ENCODE measurements around the gene TSSC4.

Gene TSSC4

DNA sequence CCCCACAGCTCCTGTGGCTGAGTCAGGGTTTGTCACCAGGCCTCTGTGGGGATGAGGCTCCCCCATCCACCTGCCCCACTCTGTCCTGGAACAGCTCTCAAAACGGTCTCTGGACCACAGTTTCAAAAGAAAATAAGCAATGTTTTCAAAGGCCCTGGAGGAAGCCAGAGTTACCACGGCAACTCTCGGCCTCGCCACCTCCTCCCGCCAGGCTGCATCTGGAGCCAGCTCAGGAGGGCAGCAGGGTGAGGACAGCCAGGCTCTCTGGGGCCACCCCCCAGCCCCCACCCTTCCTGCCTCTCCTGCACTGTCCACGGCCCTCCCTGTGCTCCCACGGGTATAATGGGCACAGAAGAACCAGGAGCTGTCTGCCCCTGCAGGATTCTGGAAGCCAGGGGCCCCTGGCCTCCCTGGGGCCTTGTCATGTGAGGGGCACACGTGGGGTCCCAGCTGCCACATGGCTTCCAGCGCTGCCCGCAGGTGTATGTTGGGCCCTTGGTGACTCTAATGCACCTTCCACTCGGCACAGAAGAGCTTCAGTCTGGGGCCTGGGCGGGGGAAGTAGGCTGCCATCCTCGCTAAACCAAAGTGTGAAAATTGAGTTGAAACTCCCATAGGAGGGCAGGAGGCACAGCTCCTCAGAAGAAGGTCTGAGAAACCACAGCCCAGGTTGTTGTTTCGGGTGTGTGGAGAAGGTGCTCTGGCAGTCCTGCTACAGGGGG is 13.1 kb upstream of the TSSC4 start:
- no peak for DNase-seq

DNA sequence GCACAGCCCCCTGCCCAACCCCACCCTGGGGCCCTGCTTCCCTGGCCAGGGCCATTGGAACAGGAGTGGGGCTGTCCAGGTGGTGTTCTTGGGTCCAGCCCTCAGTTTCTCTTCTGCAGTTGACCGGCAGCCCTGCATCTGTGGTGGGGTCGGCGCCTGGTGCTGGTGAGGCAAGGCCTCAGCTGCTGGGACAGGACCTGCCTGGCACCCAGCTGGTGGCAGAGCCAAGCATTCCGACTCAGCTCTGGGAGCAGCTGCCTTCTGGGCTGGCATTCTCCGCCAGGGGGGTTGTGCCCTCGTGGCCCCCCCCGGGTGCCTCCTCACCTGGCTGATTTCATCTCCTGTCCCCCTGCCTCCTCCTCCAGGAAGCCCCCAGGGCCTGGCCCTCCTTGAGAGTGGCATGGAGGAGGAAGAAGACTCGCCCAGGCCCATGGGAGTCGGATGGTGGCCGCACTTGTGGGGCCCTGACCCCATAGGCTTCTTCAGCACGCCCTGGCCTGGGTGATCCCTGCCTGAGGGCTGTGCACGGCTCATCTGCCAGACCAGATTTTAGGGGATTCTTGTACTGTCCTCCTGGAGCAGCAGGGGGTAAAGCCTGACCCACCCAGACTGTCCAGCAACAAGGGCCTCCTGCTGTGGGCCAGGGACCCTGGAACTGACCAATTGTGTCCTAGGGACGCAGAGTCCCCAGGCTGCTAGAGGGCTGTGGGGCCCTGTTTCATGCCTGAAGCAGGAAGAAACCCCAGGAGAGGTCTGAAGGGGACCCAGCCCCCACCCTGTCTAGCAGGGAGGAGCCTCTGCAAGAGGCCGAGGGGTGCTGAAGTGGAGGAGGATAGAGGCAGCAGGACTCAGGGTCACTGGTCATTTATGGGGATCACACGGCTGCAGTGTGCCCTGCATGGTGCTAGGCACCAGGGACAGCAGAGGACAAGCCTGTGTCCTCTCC is 11.8 kb upstream of the TSSC4 start:
- DNase-seq = no peak

- no peak for DNase-seq
Observed at GRCh38 chr11:2389377-2390026, 11.0 kb upstream of the TSSC4 start.

DNA sequence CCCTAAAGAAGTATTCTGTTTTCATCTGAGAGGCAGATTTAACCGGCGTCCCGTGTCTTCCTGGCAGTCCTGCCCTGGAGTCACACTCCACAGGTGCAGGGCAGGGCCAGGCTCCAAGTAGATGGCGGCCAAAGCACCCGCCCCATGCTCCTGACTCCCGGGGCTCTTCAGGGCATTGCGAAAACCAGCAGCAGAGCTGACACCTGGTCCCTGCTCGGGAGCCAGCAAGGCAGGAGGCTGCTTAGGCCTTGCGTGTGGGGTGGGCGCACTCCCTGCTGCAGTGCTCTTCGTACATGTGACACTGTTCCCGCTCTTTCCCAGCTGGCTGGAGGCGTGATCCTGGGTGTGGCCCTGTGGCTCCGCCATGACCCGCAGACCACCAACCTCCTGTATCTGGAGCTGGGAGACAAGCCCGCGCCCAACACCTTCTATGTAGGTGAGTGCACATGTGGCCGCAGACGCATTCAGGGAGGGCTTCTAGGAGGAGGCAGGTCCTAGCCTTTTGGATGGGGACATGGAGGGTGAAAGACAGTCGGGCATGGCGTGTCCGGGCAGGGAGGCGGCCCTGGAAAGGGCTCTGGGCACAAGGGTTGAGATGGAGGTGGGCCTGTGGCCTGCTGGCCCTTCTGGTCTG is 10.3 kb upstream of the TSSC4 start:
- DNase-seq = no peak

GRCh38 chr11:2390725-2391151 is 9.8 kb upstream of the TSSC4 start:
- DNase-seq = no peak

GRCh38 chr11:2391181-2391975 is 9.2 kb upstream of the TSSC4 start:
- no peak for DNase-seq

DNA sequence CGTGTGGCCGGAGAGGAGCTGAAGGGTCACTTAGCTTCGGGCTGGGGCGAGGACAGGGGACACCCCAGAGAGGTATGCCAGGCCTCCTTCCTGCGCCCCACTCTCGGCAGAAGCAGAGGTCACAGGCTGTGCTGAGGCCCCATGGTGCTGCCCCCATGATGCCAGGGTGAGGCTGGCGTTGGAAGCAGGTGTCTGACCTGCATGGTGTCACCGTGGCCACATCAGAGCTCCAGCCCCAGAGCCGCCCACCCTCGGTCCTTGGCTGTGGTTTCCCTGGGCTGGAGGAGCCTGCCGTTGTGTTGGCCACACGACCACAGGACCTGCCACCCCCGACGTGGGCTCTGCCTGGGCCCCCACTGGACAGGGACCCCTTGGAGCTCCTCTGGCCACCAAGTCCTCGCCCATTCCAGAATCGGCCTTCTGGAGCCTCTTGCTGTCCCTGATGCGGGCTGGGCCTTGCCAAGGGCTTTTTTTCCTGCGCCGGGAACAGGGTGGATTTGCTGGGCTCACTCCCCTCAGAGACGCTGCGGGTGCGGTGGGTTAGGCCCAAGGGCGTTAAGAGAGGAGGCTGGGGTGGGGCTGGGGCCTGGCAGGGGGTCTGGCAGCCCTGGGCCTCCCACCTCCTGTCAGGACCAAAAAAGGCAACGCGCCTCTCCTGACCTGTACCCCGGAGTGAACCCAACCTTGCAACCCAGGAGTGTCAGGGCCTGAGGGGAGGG is 8.2 kb upstream of the TSSC4 start:
- no peak for DNase-seq

GRCh38 chr11:2393111-2393868 is 7.3 kb upstream of the TSSC4 start:
- no peak for DNase-seq

GRCh38 chr11:2393941-2394817 is 6.4 kb upstream of the TSSC4 start:
- DNase-seq = no peak

DNA sequence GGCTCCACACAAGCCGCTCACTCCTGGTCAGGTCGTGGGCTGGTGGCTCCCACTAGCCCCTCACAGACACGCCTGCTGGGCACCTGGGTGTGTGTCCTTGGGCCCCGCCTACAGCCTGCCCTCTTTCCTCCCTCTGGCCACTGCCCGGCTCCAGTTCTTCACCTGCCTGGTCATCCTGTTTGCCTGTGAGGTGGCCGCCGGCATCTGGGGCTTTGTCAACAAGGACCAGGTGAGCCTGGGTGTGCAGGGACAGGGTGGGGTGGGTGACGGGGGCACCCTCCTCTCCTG is 5.8 kb upstream of the TSSC4 start:
- no peak for DNase-seq

GRCh38 chr11:2395211-2395730 is 5.3 kb upstream of the TSSC4 start:
- no peak for DNase-seq

DNA sequence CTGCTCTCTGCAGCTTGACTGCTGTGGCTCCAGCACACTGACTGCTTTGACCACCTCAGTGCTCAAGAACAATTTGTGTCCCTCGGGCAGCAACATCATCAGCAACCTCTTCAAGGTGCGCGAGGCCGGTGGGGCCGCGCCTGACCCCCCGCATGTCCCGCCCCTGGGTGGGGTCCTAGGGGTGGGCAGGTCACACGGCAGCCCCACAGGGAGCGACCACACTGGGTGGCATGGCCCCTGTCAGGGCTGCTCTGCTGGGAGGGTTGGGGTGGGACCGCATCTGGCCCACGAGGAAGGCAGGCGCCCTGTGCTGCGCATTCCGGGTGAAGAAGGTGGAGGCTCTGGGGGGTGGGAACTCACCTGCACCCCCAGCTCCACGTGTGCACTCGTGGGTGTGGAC is 4.7 kb upstream of the TSSC4 start:
- no peak for DNase-seq

GRCh38 chr11:2396471-2396870 is 4.1 kb upstream of the TSSC4 start:
- no peak for DNase-seq

DNA sequence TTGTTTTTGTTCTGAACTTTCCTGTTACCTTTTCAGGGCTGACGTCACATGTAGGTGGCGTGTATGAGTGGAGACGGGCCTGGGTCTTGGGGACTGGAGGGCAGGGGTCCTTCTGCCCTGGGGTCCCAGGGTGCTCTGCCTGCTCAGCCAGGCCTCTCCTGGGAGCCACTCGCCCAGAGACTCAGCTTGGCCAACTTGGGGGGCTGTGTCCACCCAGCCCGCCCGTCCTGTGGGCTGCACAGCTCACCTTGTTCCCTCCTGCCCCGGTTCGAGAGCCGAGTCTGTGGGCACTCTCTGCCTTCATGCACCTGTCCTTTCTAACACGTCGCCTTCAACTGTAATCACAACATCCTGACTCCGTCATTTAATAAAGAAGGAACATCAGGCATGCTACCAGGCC is 3.5 kb upstream of the TSSC4 start:
- no peak for DNase-seq

DNA sequence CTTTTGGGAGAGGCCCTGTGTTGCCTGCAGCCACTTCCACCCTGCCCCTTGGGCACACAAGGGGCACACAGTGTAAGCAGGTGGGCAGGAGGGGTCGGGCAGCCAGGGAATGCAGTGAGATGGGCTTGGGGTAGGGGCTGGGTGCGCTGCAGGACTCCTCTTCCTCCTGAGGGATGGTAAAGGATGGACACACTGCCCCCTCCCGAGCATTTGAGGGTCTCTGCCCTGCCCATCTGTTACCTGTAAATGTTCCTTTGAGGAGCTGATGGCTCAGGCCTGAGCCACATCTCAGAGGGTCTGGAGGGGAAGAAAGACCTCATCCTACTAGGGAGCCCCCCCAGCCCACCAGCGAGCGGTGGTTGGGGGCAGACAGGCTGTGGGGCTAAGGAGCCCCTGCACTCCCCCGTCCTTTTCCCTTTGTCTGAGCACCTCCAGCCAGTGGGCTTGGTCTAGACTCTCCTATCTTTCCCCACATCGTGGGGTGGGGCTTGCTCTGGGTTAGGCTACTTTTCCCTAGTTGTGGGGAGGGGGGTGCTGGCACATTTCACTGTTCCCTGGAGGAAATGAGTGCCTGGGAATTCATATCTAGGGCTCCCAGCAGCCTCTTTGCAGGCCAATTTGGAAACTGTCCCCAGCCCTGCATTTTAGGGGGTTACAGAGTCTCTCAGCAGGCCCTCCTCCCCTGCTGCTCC is 1.7 kb upstream of the TSSC4 start:
- no peak for DNase-seq

- DNase-seq = no peak
Observed at GRCh38 chr11:2399488-2400068, 972 bp upstream of the TSSC4 start.

GRCh38 chr11:2400762-2401435 is 349 bp downstream of the TSSC4 start:
- DNase-seq = no peak

GRCh38 chr11:2401436-2401984 is 960 bp downstream of the TSSC4 start:
- no peak for DNase-seq
